HEK293 (cell line): ENCODE results near the gene SHISA5.

Experiments
- IKZF3 ChIP-seq: fragments of 450-650 bp; IDR thresholded peaks from 2 replicates; pipeline ENCODE4 v1.5.0; 2018; ENCODE audit warnings: missing biosample characterization, mild to moderate bottlenecking, missing genetic modification characterization, moderate library complexity
- ZNF266 ChIP-seq: fragments of 450-650 bp; formaldehyde crosslinking; IDR thresholded peaks from 2 replicates; pipeline ENCODE4 v1.5.1; 2016; ENCODE audit warnings: missing biosample characterization, missing genetic modification characterization, low read depth
- ZNF274 ChIP-seq, 2 experiments: fragments of 200-500 bp in 1 of 2; fragments of 450-650 bp in 1 of 2; sonication (Bioruptor generic) in 1 of 2; formaldehyde crosslinking in 1 of 2; IDR thresholded peaks; 2 replicates each; pipeline versions ENCODE4 v1.5.1 to v1.6.1; 2014 to 2016; ENCODE audit warnings: borderline replicate concordance in 1 of 2, inconsistent platforms in 1 of 2, low read length in 1 of 2, missing biosample characterization in 1 of 2, missing genetic modification characterization in 1 of 2
- ZNF707 ChIP-seq: fragments of 450-650 bp; formaldehyde crosslinking; IDR thresholded peaks from 2 replicates; pipeline ENCODE4 v1.5.1; 2016; ENCODE audit warnings: missing biosample characterization, missing genetic modification characterization
- TF ChIP-seq, protein P1 (sequence below): fragments of 450-650 bp; formaldehyde crosslinking; IDR thresholded peaks from 2 replicates; pipeline ENCODE4 v1.5.1; 2016; ENCODE audit warnings: missing biosample characterization, missing genetic modification characterization
- TF ChIP-seq, protein P2 (sequence below): fragments of 450-650 bp; formaldehyde crosslinking; IDR thresholded peaks from 2 replicates; pipeline ENCODE4 v1.5.1; 2016; ENCODE audit warnings: missing biosample characterization, missing genetic modification characterization, low read depth

DNA sequence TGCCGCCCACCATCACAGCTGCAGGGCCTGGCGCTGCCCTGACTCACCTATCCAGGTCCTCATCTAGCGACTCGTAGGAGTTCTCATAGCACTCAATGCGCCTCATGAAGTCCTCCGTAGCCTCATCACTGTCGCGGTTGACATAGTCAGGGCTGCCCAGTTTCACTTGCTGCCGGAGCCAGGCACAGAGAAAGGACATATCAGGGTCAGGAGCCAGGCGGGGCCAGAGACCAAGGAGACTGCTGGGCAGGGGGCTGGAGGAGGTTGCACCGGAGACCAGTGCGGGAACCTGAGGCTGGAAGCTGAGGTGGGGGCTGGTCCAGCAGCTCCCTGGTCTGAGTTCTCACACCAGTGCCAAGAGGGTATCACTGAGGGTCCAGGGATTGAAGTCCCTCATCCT lies 34.5 kb upstream of the SHISA5 start:
- TF ChIP-seq ZNF274 (IDR thresholded peaks at IDR 0.05; ENCODE audit: low read length) (no peak), ZNF274 (tag by site-specific recombination; IDR thresholded peaks at IDR 0.05; ENCODE audit: borderline replicate concordance) (no peak), ZNF707 (tag by site-specific recombination) (no peak), IKZF3 (tag by site-specific recombination) (no peak), ZNF266 (tag by site-specific recombination) (no peak)
- TF ChIP-seq, protein P1, sequence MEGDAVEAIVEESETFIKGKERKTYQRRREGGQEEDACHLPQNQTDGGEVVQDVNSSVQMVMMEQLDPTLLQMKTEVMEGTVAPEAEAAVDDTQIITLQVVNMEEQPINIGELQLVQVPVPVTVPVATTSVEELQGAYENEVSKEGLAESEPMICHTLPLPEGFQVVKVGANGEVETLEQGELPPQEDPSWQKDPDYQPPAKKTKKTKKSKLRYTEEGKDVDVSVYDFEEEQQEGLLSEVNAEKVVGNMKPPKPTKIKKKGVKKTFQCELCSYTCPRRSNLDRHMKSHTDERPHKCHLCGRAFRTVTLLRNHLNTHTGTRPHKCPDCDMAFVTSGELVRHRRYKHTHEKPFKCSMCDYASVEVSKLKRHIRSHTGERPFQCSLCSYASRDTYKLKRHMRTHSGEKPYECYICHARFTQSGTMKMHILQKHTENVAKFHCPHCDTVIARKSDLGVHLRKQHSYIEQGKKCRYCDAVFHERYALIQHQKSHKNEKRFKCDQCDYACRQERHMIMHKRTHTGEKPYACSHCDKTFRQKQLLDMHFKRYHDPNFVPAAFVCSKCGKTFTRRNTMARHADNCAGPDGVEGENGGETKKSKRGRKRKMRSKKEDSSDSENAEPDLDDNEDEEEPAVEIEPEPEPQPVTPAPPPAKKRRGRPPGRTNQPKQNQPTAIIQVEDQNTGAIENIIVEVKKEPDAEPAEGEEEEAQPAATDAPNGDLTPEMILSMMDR (tag by site-specific recombination) = no peak
- TF ChIP-seq, protein P2, sequence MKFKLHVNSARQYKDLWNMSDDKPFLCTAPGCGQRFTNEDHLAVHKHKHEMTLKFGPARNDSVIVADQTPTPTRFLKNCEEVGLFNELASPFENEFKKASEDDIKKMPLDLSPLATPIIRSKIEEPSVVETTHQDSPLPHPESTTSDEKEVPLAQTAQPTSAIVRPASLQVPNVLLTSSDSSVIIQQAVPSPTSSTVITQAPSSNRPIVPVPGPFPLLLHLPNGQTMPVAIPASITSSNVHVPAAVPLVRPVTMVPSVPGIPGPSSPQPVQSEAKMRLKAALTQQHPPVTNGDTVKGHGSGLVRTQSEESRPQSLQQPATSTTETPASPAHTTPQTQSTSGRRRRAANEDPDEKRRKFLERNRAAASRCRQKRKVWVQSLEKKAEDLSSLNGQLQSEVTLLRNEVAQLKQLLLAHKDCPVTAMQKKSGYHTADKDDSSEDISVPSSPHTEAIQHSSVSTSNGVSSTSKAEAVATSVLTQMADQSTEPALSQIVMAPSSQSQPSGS (tag by site-specific recombination) = no peak
